Upper lobe of left lung (tissue), 6 donors: ENCODE results near the gene ZNF207. TPM values are rescaled to one million over a fixed set of nuclear protein-coding genes. Genes with fewer than 3 reads are reported as not detected.

Source experiments
- ATAC-seq, 2 donors: fragments of 200-7000 bp; cut with Tn5 transposase; one replicate each; pipeline ENCODE4 v1.9.1; 2022; ENCODE audit warnings: mild to moderate bottlenecking in 2 of 2, moderate library complexity in 2 of 2; ENCODE audit not compliant: low FRiP score in 2 of 2
- DNase-seq, 2 donors: peaks; one replicate each; pipeline ENCODE4 v3.0.0-alpha.2; 2019 to 2020
- H3K27ac ChIP-seq, 4 donors: fragments of 200-600 bp; sonication (generic); one replicate each; pipeline ENCODE4 v1.5.1; 2016 to 2019
- H3K27me3 ChIP-seq, 4 donors: fragments of 200-600 bp; sonication (generic); one replicate each; pipeline ENCODE4 v1.5.1; 2017 to 2019
- H3K36me3 ChIP-seq, 4 donors: fragments of 200-600 bp; sonication (generic); one replicate each; pipeline ENCODE4 v1.5.1; 2016 to 2019
- H3K4me1 ChIP-seq, 4 donors: fragments of 200-600 bp; sonication (generic); one replicate each; pipeline ENCODE4 v1.5.1; 2018 to 2019
- H3K4me3 ChIP-seq, 4 donors: fragments of 200-600 bp; sonication (generic); one replicate each; pipeline ENCODE4 v1.5.1; 2017 to 2019; ENCODE audit warnings: mild to moderate bottlenecking in 2 of 4, moderate library complexity in 1 of 4
- H3K9me3 ChIP-seq, 4 donors: fragments of 200-600 bp; sonication (generic); one replicate each; pipeline ENCODE4 v1.5.1; 2018 to 2019
- EP300 ChIP-seq, 4 donors: sonication (generic); formaldehyde crosslinking; IDR thresholded peaks; one replicate each; pipeline ENCODE4 v1.5.1; 2017; ENCODE audit warnings: antibody characterized with exemption in 4 of 4, control low read depth in 2 of 4
- POLR2A ChIP-seq, 4 donors: fragments of 450-650 bp; IDR thresholded peaks; one replicate each; pipeline ENCODE4 v1.5.1; 2016 to 2017; ENCODE audit warnings: antibody characterized with exemption in 4 of 4, mild to moderate bottlenecking in 2 of 4
- POLR2AphosphoS5 ChIP-seq, 2 donors: sonication (generic); formaldehyde crosslinking; IDR thresholded peaks; one replicate each; pipeline ENCODE4 v1.5.1; 2017; ENCODE audit warnings: antibody characterized with exemption in 2 of 2
- WGBS, 2 donors: methylation state at CpG; one replicate each; pipeline ENCODE4 v1.1.5; 2017 to 2018; 5-methylcytosine and 5-hydroxymethylcytosine counted together
- total RNA-seq, 6 donors: library from RNA; depleted of rRNA in 4 of 6; stranded (reverse); fragments of >200 nt in 4 of 6; gene quantifications; one replicate each; pipeline versions ENCODE4 v1.1.0 to v1.2.1, GENCODE V29; 2016 to 2021
- TF ChIP-seq, protein P1 (sequence below), 6 experiments: fragments of 450-650 bp in 4 of 6; fragments of 200-600 bp in 2 of 6; sonication (generic) in 2 of 6; IDR thresholded peaks; one replicate each; pipeline ENCODE4 v1.5.1; 2016 to 2019; ENCODE audit warnings: antibody characterized with exemption in 6 of 6
- donor health status: DM: no; HTN: no; CAD: no; lungs with moderate emphysema.
- donor health status: DM: no; HTN: yes; CAD: no; lungs with severe emphysema.

The ZNF207 gene
- total RNA-seq, 6 donors from 2014 or later, result 102 to 159 (median 129) TPM

DNA sequence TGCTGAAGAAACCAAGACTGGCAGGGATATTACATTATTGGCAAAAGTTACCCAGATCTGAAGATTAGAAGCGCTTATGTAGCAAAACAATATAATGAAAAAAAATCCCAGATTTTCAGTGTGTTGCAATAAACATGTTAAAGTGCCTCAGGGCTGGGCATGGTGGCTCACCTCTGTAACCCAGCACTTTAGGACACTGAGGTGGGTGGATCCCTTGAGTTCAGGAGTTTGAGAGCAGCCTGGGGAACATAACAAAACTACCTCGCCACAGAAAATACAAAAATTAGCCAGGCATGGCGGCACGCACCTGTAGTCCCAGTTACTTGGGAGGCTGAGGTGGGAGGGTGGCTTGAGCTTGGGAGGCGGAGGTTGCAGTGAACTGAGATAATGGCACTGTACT is 6.8 kb downstream of the ZNF207 start:
- DNase-seq (no peak), ATAC-seq (no peak)
- Histone ChIP-seq H3K4me3 (no peak overlapping the region), H3K27ac (no peak overlapping the region), H3K27me3 (no peaks in the 10 kb centered on the region), H3K9me3 (no peaks in the 10 kb centered on the region), H3K4me1 (peaks cover 51 to 69% (median 55%) of the 10 kb centered on the region in 4 donors), H3K36me3 (peaks cover 30 to 92% (median 68%) of the 10 kb centered on the region in 4 donors)
- TF ChIP-seq, protein P1, sequence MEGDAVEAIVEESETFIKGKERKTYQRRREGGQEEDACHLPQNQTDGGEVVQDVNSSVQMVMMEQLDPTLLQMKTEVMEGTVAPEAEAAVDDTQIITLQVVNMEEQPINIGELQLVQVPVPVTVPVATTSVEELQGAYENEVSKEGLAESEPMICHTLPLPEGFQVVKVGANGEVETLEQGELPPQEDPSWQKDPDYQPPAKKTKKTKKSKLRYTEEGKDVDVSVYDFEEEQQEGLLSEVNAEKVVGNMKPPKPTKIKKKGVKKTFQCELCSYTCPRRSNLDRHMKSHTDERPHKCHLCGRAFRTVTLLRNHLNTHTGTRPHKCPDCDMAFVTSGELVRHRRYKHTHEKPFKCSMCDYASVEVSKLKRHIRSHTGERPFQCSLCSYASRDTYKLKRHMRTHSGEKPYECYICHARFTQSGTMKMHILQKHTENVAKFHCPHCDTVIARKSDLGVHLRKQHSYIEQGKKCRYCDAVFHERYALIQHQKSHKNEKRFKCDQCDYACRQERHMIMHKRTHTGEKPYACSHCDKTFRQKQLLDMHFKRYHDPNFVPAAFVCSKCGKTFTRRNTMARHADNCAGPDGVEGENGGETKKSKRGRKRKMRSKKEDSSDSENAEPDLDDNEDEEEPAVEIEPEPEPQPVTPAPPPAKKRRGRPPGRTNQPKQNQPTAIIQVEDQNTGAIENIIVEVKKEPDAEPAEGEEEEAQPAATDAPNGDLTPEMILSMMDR (IDR thresholded peaks at IDR 0.05), result no peak
- TF ChIP-seq POLR2A (IDR thresholded peaks at IDR 0.05), result no peak
- no peak for TF ChIP-seq EP300 (IDR thresholded peaks at IDR 0.05)
- TF ChIP-seq POLR2AphosphoS5 (IDR thresholded peaks at IDR 0.05), result no peak
- 88 to 91% methylated on average over 5 of the region's 5 CpGs for WGBS, 2 donors

DNA sequence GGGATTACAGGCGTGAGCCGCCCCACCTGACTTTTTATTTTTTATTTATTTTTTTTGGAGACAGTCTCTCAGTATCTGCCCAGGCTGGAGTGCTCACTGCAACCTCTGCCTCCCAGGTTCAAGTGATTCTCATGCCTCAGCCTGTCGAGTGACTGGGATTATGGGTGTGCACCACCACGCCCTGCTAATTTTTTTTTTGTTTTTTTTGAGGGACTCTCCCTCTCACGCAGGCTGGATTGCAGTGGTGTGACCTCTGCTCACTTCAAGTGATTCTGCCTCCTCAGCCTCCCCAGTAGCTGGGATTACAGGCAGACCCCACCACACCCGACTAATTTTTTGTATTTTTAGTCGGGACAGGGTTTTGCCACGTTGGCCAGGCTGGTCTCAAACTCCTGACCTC is 7.7 kb downstream of the ZNF207 start:
- peaks cover 42 to 60% (median 46%) of the 10 kb centered on the region in 4 donors for H3K4me1 ChIP-seq
- ATAC-seq, result no peak
- WGBS, 2 donors, result 77 to 83% methylated on average over 8 of the region's 8 CpGs
- no peaks in the 10 kb centered on the region for H3K27me3 ChIP-seq
- no peaks in the 10 kb centered on the region for H3K9me3 ChIP-seq
- DNase-seq, result no peak
- no peak overlapping the region for H3K4me3 ChIP-seq
- TF ChIP-seq EP300 (IDR thresholded peaks at IDR 0.05) (no peak), POLR2A (IDR thresholded peaks at IDR 0.05) (no peak), POLR2AphosphoS5 (IDR thresholded peaks at IDR 0.05) (no peak)
- TF ChIP-seq, protein P1 (IDR thresholded peaks at IDR 0.05), result no peak
- H3K27ac ChIP-seq, result no peak overlapping the region
- H3K36me3 ChIP-seq, result peaks cover 35 to 96% (median 75%) of the 10 kb centered on the region in 4 donors

DNA sequence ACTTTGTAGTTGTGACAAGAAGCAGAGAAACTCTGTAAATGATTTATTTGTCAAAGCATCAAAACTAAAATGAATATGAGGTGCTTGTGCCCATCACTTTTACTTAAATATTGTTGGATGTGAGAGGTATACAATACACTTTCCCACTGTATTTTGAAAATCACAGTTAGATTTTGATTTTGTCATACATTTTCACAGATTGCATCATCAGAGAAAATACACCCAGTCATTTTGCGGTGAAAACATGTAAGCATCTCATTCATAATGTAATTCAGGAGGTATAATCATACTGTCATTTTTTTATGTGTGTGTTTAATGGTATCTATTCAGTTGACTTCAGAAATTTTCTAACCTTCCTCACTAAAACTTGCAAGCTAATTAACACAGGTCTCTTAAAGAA is 11.3 kb downstream of the ZNF207 start:
- Histone ChIP-seq H3K4me3 (no peak overlapping the region), H3K36me3 (peaks cover 68 to 98% (median 89%) of the 10 kb centered on the region in 4 donors), H3K4me1 (peaks cover 7 to 24% (median 11%) of the 10 kb centered on the region in 4 donors), H3K9me3 (no peaks in the 10 kb centered on the region), H3K27ac (no peak overlapping the region), H3K27me3 (no peaks in the 10 kb centered on the region)
- 92 to 96% methylated on average over 1 of the region's 1 CpG for WGBS, 2 donors
- no peak for DNase-seq
- TF ChIP-seq POLR2A (IDR thresholded peaks at IDR 0.05) (no peak), POLR2AphosphoS5 (IDR thresholded peaks at IDR 0.05) (no peak), EP300 (IDR thresholded peaks at IDR 0.05) (no peak)
- TF ChIP-seq, protein P1 (IDR thresholded peaks at IDR 0.05), result no peak
- no peak for ATAC-seq

DNA sequence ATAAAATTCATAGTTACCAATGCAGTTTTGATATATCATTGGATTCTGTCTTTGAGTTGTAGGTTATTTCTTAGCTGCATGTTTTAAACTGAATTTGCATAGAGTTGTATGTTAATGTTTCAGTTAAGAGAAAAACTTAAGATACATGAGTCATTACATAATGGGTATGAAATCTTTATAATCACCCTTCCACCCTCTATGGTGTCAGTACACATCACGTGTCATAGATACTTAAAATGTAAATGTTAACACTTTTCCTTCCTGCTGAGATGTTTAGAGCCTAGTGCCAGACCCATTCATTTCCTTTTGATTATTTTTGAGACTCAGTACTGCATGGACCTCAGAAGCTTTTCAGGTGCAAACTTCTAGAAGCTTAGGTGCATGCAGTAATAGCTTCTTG is 20.5 kb downstream of the ZNF207 start:
- Histone ChIP-seq H3K36me3 (peaks cover 71 to 100% (median 81%) of the 10 kb centered on the region in 4 donors), H3K27me3 (no peaks in the 10 kb centered on the region), H3K4me3 (no peak overlapping the region), H3K4me1 (peaks cover 0 to 3% (median 0%) of the 10 kb centered on the region in 4 donors), H3K27ac (no peak overlapping the region), H3K9me3 (no peaks in the 10 kb centered on the region)
- no peak for TF ChIP-seq EP300 (IDR thresholded peaks at IDR 0.05)
- TF ChIP-seq, protein P1 (IDR thresholded peaks at IDR 0.05), result no peak
- TF ChIP-seq POLR2A (IDR thresholded peaks at IDR 0.05), result no peak
- no peak for TF ChIP-seq POLR2AphosphoS5 (IDR thresholded peaks at IDR 0.05)
- 63 to 67% methylated on average over 1 of the region's 1 CpG for WGBS, 2 donors
- DNase-seq (no peak), ATAC-seq (no peak)

DNA sequence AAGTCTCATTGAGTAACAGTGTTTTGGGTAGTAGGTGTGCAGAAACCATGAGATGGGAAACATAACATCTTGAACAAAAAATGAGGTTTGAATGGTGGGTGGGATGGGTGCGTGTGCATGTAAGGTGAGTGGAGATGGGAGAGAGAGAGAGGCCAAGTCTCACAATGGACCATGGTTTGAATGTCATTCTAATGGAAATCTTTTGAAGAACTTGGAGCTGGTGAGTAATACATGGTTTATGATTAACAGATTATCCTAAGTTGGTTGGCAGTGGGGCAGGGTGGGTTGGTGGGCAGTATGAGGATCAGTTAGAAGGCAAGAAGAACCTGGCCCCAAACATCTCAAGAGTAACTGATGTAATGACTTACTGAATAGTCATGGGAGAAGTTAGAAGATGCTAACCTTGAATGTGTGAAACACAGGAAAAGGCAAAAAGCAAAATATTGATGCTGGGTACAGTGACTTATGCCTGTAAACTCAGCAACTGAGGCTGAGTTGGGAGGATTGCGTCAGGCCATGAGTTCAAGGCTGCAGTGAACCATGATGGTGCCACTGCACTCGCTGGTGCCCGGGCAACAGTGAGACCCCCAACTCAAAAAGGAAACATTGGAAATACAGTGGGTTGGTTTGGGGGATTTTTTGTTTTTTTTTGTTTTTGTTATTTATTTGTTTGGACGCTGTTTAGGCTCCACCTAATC is 32.7 kb downstream of the ZNF207 start:
- Histone ChIP-seq H3K36me3 (peaks cover 29 to 71% (median 37%) of the 10 kb centered on the region in 4 donors), H3K27me3 (no peaks in the 10 kb centered on the region), H3K4me1 (no peaks in the 10 kb centered on the region), H3K27ac (no peak overlapping the region), H3K9me3 (no peaks in the 10 kb centered on the region), H3K4me3 (no peak overlapping the region)
- no peak for ATAC-seq
- TF ChIP-seq POLR2A (IDR thresholded peaks at IDR 0.05), result no peak
- TF ChIP-seq, protein P1 (IDR thresholded peaks at IDR 0.05), result no peak
- TF ChIP-seq POLR2AphosphoS5 (IDR thresholded peaks at IDR 0.05), result no peak
- no peak for TF ChIP-seq EP300 (IDR thresholded peaks at IDR 0.05)
- 96 to 98% methylated on average over 5 of the region's 5 CpGs for WGBS, 2 donors
- no peak for DNase-seq
